ENCODE measurements around the gene CACNB4. TPM values are rescaled to one million over a fixed set of nuclear protein-coding genes. Genes with fewer than 3 reads are reported as not detected.

Gene CACNB4
- total and polyA plus RNA-seq, 10 donors: 0.14 to 5.1 (median 1.6) TPM

DNA sequence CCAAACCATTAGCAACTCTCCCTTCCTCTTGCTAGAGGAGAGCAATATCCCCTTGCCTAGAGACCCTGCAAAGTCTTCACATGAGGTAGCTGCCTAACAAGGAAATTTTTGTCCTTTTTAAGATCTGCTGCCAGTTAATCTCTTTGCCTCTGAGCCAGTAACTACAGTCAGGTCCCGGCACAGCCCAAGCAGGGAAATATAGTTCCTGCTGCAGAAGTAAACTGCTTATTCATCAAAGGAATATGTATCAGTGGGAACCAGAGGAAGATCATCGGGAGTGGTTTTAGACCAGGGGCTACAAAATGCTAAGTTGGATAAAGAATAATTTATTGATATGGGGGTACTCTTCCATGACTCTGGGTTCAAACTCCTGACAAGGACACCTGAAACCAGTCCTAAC lies 30.6 kb downstream of the CACNB4 start:
- TF ChIP-seq POLR2AphosphoS5 (IDR thresholded peaks at IDR 0.05) (no peak), POLR2A (IDR thresholded peaks at IDR 0.05) (no peak)
- TF ChIP-seq, protein P1, sequence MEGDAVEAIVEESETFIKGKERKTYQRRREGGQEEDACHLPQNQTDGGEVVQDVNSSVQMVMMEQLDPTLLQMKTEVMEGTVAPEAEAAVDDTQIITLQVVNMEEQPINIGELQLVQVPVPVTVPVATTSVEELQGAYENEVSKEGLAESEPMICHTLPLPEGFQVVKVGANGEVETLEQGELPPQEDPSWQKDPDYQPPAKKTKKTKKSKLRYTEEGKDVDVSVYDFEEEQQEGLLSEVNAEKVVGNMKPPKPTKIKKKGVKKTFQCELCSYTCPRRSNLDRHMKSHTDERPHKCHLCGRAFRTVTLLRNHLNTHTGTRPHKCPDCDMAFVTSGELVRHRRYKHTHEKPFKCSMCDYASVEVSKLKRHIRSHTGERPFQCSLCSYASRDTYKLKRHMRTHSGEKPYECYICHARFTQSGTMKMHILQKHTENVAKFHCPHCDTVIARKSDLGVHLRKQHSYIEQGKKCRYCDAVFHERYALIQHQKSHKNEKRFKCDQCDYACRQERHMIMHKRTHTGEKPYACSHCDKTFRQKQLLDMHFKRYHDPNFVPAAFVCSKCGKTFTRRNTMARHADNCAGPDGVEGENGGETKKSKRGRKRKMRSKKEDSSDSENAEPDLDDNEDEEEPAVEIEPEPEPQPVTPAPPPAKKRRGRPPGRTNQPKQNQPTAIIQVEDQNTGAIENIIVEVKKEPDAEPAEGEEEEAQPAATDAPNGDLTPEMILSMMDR (IDR thresholded peaks at IDR 0.05 in 8 of 11, conservative IDR thresholded peaks at IDR 0.05 in 3 of 11): no peak
- Histone ChIP-seq H3K4me3 (no peak overlapping the region), H3K9me3 (no peaks in the 10 kb centered on the region), H3K27ac (no peak overlapping the region), H3K4me1 (peaks cover 0 to 9% (median 0%) of the 10 kb centered on the region in 6 donors), H3K36me3 (no peaks in the 10 kb centered on the region), H3K27me3 (replicated peaks in 1 of 7) (no peaks in the 10 kb centered on the region)
- WGBS, 5 donors: 72 to 98% (median 86%) methylated on average over 2 of the region's 2 CpGs
- no peak for DNase-seq
- intact Hi-C loops (cut with DNase I; ENCODE audit: low total_unique reads): no loop called here

DNA sequence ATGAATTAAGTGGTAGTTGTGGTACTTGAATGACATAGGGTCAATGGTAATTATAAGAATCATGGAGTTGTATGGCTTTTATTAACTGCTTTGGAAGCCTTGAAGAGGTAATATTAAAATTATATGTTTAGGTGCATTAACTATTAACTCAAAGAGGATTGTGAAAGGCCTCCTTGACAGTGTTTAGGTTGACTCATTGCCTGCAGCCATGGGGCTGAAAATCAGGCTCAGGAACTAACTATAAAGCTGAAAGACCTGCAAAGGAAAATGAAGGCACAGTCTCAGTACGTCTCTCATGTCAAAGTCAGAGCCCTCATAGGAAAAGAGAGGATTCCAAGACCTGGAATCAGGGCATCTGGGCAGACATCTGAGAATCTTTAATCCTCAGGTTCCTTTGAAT lies 31.0 kb downstream of the CACNB4 start:
- no peak for DNase-seq
- Histone ChIP-seq H3K27me3 (replicated peaks in 1 of 7) (no peaks in the 10 kb centered on the region), H3K4me3 (no peak overlapping the region), H3K36me3 (no peaks in the 10 kb centered on the region), H3K4me1 (peaks cover 0 to 10% (median 0%) of the 10 kb centered on the region in 6 donors), H3K27ac (no peak overlapping the region), H3K9me3 (no peaks in the 10 kb centered on the region)
- 87 to 94% (median 91%) methylated on average over 1 of the region's 1 CpG for WGBS, 5 donors
- intact Hi-C loops (cut with DNase I; ENCODE audit: low total_unique reads): no loop called here
- TF ChIP-seq POLR2AphosphoS5 (IDR thresholded peaks at IDR 0.05): no peak
- no peak for TF ChIP-seq POLR2A (IDR thresholded peaks at IDR 0.05)
- TF ChIP-seq, protein P1 (IDR thresholded peaks at IDR 0.05 in 8 of 11, conservative IDR thresholded peaks at IDR 0.05 in 3 of 11): no peak

DNA sequence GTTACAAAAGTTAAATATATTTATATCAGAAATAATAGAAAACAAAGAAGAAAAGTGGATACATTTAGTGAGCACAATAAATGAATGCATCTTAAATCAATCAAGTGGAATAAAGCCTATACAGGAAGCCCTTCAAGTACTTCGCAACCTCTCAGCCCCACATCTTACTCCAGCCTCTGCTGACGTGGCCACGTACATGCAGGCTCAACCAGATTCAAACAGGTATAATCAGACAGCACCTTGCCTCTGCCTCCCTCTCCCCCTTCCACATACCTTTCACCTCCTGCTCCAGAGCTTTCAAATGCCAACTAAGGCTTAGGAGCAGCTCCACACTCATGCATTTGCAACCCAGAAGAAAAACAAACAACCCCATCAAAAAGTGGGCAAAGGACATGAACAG lies 32.9 kb downstream of the CACNB4 start:
- DNase-seq: no peak
- Histone ChIP-seq H3K36me3 (no peaks in the 10 kb centered on the region), H3K4me1 (peaks cover 0 to 8% (median under 1%) of the 10 kb centered on the region in 6 donors), H3K4me3 (no peak overlapping the region), H3K27me3 (replicated peaks in 1 of 7) (no peaks in the 10 kb centered on the region), H3K27ac (no peak overlapping the region), H3K9me3 (no peaks in the 10 kb centered on the region)
- 69 to 85% (median 73%) methylated on average over 3 of the region's 3 CpGs for WGBS, 5 donors
- TF ChIP-seq POLR2AphosphoS5 (IDR thresholded peaks at IDR 0.05) (no peak), POLR2A (IDR thresholded peaks at IDR 0.05) (no peak)
- TF ChIP-seq, protein P1 (IDR thresholded peaks at IDR 0.05 in 8 of 11, conservative IDR thresholded peaks at IDR 0.05 in 3 of 11): no peak
- intact Hi-C loops (cut with DNase I; ENCODE audit: low total_unique reads): no loop called here

DNA sequence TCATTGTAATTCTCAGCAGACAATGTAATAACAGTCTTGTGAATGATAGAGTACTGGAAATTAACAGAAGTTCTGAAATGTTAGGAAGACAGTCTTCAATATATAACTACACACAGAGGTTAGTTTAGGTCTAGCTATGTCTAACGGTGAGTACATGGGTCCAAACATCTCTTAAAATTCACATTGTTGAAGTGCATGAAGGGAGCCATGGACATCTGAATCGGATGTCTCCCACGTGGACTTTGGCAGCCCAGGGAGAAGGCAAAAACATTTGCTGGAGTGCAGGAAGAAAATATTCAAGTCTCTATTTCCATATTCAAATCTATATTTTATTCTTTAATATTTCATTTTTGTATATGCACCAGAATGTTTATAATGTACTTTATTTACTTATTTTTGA lies 34.8 kb downstream of the CACNB4 start:
- no peaks in the 10 kb centered on the region for H3K36me3 ChIP-seq
- no peaks in the 10 kb centered on the region for H3K27me3 ChIP-seq (replicated peaks in 1 of 7)
- intact Hi-C loops (cut with DNase I; ENCODE audit: low total_unique reads): no loop called here
- no peak overlapping the region for H3K4me3 ChIP-seq
- no peak for DNase-seq
- no peak overlapping the region for H3K27ac ChIP-seq
- WGBS, 5 donors: 72 to 88% (median 83%) methylated on average over 3 of the region's 3 CpGs
- no peak for TF ChIP-seq POLR2AphosphoS5 (IDR thresholded peaks at IDR 0.05)
- TF ChIP-seq POLR2A (IDR thresholded peaks at IDR 0.05): no peak
- TF ChIP-seq, protein P1 (IDR thresholded peaks at IDR 0.05 in 8 of 11, conservative IDR thresholded peaks at IDR 0.05 in 3 of 11): no peak
- H3K4me1 ChIP-seq: peaks cover 0 to 5% (median 0%) of the 10 kb centered on the region in 6 donors
- peaks cover 0 to 7% (median 3%) of the 10 kb centered on the region in 8 donors for H3K9me3 ChIP-seq
